Parathyroid adenoma (tissue), 2 donors: ENCODE data around the gene DNAJC10.

ENCODE experiments used
- H2AFZ ChIP-seq: fragments of 300-600 bp; sonication (generic); one replicate; pipeline ENCODE4 v1.7.0; 2017; ENCODE audit warnings: antibody characterized with exemption, mild to moderate bottlenecking
- H3K27ac ChIP-seq: fragments of 300-600 bp; sonication (generic); one replicate; pipeline ENCODE4 v1.7.0; 2017
- H3K27me3 ChIP-seq: fragments of 300-600 bp; sonication (generic); one replicate; pipeline ENCODE4 v1.7.0; 2017; ENCODE audit warnings: low read length; ENCODE audit not compliant: control insufficient read depth, insufficient read depth
- H3K36me3 ChIP-seq: fragments of 300-600 bp; sonication (generic); one replicate; pipeline ENCODE4 v1.7.0; 2017; ENCODE audit warnings: low read length; ENCODE audit not compliant: control insufficient read depth, insufficient read depth
- H3K4me1 ChIP-seq: fragments of 300-600 bp; sonication (generic); one replicate; pipeline ENCODE4 v1.7.0; 2017; ENCODE audit warnings: control low read depth
- H3K4me2 ChIP-seq: fragments of 300-600 bp; sonication (generic); one replicate; pipeline ENCODE4 v1.7.0; 2017; ENCODE audit warnings: low read length
- H3K4me3 ChIP-seq: fragments of 300-600 bp; sonication (generic); one replicate; pipeline ENCODE4 v1.7.0; 2017; ENCODE audit warnings: low read depth, low read length
- H3K79me2 ChIP-seq: fragments of 300-600 bp; sonication (generic); one replicate; pipeline ENCODE4 v1.7.0; 2017; ENCODE audit warnings: control low read depth
- H3K9ac ChIP-seq: fragments of 300-600 bp; sonication (generic); one replicate; pipeline ENCODE4 v1.7.0; 2017; ENCODE audit warnings: mild to moderate bottlenecking
- H3K9me3 ChIP-seq: fragments of 300-600 bp; sonication (generic); one replicate; pipeline ENCODE4 v1.7.0; 2017; ENCODE audit warnings: low read length; ENCODE audit not compliant: control insufficient read depth
- TF ChIP-seq, protein P1 (sequence below): fragments of 300-600 bp; sonication (generic); IDR thresholded peaks from one replicate; pipeline ENCODE4 v1.7.0; 2017; ENCODE audit warnings: antibody characterized with exemption, mild to moderate bottlenecking
- donor health status: primary hyperparathyroidism.

Gene DNAJC10, protein sequence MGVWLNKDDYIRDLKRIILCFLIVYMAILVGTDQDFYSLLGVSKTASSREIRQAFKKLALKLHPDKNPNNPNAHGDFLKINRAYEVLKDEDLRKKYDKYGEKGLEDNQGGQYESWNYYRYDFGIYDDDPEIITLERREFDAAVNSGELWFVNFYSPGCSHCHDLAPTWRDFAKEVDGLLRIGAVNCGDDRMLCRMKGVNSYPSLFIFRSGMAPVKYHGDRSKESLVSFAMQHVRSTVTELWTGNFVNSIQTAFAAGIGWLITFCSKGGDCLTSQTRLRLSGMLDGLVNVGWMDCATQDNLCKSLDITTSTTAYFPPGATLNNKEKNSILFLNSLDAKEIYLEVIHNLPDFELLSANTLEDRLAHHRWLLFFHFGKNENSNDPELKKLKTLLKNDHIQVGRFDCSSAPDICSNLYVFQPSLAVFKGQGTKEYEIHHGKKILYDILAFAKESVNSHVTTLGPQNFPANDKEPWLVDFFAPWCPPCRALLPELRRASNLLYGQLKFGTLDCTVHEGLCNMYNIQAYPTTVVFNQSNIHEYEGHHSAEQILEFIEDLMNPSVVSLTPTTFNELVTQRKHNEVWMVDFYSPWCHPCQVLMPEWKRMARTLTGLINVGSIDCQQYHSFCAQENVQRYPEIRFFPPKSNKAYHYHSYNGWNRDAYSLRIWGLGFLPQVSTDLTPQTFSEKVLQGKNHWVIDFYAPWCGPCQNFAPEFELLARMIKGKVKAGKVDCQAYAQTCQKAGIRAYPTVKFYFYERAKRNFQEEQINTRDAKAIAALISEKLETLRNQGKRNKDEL

DNA sequence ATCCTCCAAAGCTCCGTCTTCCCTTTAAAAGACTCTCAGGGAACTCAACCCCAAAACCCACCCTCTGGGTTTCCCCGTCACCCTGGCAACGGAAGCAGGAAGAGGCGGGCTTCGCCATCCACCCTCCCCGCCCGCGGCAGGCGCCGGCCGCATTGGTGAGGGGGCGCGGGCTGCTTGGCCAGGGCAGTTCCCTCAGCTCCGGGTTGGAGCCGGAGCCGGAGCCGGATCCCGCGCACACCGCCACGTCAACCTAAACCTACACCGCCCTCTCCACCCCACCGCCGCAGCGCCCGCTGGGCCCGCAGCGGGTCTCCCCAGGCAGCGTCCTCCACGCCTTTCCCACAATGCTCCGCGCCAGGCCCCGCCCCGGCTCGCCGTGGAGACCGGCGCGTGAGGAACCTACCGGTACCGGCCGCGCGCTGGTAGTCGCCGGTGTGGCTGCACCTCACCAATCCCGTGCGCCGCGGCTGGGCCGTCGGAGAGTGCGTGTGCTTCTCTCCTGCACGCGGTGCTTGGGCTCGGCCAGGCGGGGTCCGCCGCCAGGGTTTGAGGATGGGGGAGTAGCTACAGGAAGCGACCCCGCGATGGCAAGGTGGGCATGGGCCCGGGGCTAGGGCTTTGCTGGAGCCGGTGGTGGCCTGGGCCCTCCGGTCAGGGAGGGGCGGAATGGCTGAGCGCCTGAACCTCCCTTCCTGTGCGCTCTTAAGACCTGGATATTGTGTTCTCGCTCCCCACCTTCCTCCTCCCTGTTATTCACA, at the start of gene DNAJC10:
TSS of gene DNAJC10 (plus strand) at position 366 of the 758 bp plus-strand sequence. CDS start 1,830 bp downstream, outside the sequence.
- Histone ChIP-seq H3K27ac (peak within 1 kb of the TSS; percentile 82), H3K4me1 (peaks cover 7% of the 10 kb centered on the region), H3K27me3 (no peaks in the 10 kb centered on the region), H3K4me3 (peak within 1 kb of the TSS; percentile 79), H3K9me3 (no peaks in the 10 kb centered on the region), H3K79me2 (no peaks in the 10 kb centered on the region), H3K36me3 (no peaks in the 10 kb centered on the region), H3K4me2 (peak within 1 kb of the TSS; percentile 84), H3K9ac (no peak within 1 kb of the TSS), H2AFZ (peak within 1 kb of the TSS; percentile 91)
- TF ChIP-seq, protein P1, sequence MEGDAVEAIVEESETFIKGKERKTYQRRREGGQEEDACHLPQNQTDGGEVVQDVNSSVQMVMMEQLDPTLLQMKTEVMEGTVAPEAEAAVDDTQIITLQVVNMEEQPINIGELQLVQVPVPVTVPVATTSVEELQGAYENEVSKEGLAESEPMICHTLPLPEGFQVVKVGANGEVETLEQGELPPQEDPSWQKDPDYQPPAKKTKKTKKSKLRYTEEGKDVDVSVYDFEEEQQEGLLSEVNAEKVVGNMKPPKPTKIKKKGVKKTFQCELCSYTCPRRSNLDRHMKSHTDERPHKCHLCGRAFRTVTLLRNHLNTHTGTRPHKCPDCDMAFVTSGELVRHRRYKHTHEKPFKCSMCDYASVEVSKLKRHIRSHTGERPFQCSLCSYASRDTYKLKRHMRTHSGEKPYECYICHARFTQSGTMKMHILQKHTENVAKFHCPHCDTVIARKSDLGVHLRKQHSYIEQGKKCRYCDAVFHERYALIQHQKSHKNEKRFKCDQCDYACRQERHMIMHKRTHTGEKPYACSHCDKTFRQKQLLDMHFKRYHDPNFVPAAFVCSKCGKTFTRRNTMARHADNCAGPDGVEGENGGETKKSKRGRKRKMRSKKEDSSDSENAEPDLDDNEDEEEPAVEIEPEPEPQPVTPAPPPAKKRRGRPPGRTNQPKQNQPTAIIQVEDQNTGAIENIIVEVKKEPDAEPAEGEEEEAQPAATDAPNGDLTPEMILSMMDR = no peak

DNA sequence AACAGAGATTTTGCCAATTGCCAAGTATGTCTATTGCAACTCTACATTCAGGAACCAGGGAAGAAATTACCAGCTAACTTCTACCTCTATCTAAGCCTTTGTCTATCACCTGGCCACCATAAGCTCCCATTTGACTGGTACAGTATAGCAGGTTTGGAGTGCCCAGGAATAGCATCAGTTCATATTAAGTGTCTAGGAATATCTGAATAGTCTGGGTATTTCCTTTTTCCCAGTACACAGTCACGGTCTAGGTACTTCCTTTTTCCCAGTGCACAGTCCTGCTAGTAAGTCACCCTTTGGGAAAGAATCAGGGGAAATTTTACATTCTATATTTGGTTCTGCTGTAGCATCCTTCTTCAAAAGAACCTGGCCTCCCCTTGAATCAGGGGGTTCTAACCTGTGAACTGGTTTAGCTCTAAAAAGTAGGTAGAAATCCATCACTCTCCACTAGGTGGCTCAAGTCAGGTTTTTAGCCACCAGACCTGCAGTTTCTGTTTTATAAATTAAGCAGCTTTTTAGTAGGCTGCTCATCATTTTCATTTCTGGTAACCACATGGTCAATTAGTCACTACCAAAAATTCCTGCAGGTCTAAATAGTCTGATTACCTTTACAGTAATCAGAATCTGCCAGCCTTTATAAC, 49.3 kb upstream of the DNAJC10 start:
- no peak overlapping the region for H3K27ac ChIP-seq
- H2AFZ ChIP-seq = peak overlapping the region; percentile 48
- no peaks in the 10 kb centered on the region for H3K36me3 ChIP-seq
- H3K4me1 ChIP-seq = no peaks in the 10 kb centered on the region
- no peak overlapping the region for H3K9ac ChIP-seq
- H3K4me3 ChIP-seq = no peak overlapping the region
- no peaks in the 10 kb centered on the region for H3K79me2 ChIP-seq
- TF ChIP-seq, protein P1 = no peak
- H3K4me2 ChIP-seq = no peak overlapping the region
- no peaks in the 10 kb centered on the region for H3K9me3 ChIP-seq
- no peaks in the 10 kb centered on the region for H3K27me3 ChIP-seq

DNA sequence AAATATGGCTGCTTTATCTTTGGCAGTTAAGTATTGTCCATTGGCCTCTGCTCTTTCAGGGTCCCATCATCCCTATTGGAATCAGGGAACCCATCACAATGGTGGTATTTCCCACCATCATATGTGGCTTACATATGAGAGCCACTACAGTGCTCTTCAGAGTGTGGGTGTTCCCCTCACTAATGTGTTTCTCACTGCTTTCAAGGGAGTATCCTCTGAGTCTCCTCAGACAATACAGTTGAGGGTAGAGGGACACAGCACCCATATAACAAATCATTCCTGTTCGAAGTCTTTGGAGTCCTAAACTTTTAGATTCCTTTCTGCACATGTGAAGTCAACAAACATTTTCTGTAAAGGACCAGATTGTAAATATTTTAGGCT, 48.8 kb upstream of the DNAJC10 start:
- TF ChIP-seq, protein P1 = no peak
- no peak overlapping the region for H3K9ac ChIP-seq
- H3K27ac ChIP-seq = no peak overlapping the region
- H3K4me1 ChIP-seq = no peaks in the 10 kb centered on the region
- H3K36me3 ChIP-seq = no peaks in the 10 kb centered on the region
- H3K79me2 ChIP-seq = no peaks in the 10 kb centered on the region
- no peak overlapping the region for H3K4me2 ChIP-seq
- no peaks in the 10 kb centered on the region for H3K27me3 ChIP-seq
- no peak overlapping the region for H3K4me3 ChIP-seq
- no peaks in the 10 kb centered on the region for H3K9me3 ChIP-seq
- H2AFZ ChIP-seq = peak overlapping the region; percentile 48

DNA sequence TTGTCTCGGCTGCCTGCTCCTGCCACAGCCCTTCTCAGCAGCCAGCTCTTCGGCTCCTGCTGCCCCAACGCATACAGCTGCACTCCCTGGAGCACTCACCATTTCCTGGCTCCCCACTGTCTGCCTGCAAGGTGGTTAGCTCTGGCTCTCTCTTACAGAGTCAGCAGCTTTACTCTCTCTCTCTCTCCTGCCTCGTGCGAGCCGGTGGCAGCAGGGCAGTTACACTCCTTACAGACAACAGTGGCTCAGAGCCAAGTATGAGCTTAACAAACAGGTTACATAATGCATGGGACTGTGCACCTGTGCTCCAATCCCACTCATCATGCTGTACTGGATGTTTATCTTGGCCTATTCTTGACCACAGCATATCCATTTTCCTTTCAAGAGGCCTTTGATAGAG, 47.4 kb upstream of the DNAJC10 start:
- H3K27ac ChIP-seq = no peak overlapping the region

More for the DNA sequence above, 47.4 kb upstream of the DNAJC10 start:
- Histone ChIP-seq H2AFZ (peak overlapping the region; percentile 20), H3K4me1 (no peaks in the 10 kb centered on the region), H3K4me3 (no peak overlapping the region), H3K27me3 (no peaks in the 10 kb centered on the region), H3K9me3 (no peaks in the 10 kb centered on the region), H3K9ac (no peak overlapping the region), H3K4me2 (no peak overlapping the region), H3K36me3 (no peaks in the 10 kb centered on the region), H3K79me2 (no peaks in the 10 kb centered on the region)
- TF ChIP-seq, protein P1 = no peak
